Neural crest cell (in vitro differentiated cells): ENCODE data around the gene SPC24. TPM values are rescaled to one million over a fixed set of nuclear protein-coding genes. Genes with fewer than 3 reads are reported as not detected.
"Not testable (repeated sequence)": the region's sequence is repeated elsewhere in the genome, so short reads cannot be mapped to it uniquely, and the experiment has no call there.

Experiments used
- DNase-seq: peaks from one replicate; pipeline ENCODE4 v3.0.0; 2021; ENCODE audit warnings: low read depth, mixed read lengths, low spot score
- H3K27ac Mint-ChIP-seq: one replicate; pipeline ENCODE4 v1.8.0; 2021; ENCODE audit warnings: mild to moderate bottlenecking, mixed read lengths; ENCODE audit not compliant: unreplicated experiment
- H3K27me3 Mint-ChIP-seq: 2 replicates; pipeline ENCODE4 v1.8.0; 2021; ENCODE audit warnings: low read depth, mild to moderate bottlenecking, mixed read lengths
- H3K36me3 Mint-ChIP-seq: 2 replicates; pipeline ENCODE4 v1.8.0; 2021; ENCODE audit warnings: low read depth, mild to moderate bottlenecking, mixed read lengths
- H3K4me1 Mint-ChIP-seq: 2 replicates; pipeline ENCODE4 v1.8.0; 2021; ENCODE audit warnings: mixed read lengths
- H3K4me3 Mint-ChIP-seq: one replicate; pipeline ENCODE4 v1.8.0; 2021; ENCODE audit warnings: mild to moderate bottlenecking, mixed read lengths
- H3K9me3 Mint-ChIP-seq: 2 replicates; pipeline ENCODE4 v1.8.0; 2021; ENCODE audit warnings: mixed read lengths
- CTCF ChIP-seq: fragments of 200-600 bp; sonication (generic); conservative IDR thresholded peaks from 2 replicates; pipeline ENCODE4 v1.5.0; 2021; ENCODE audit warnings: antibody characterized with exemption, mild to moderate bottlenecking
- total RNA-seq: library from RNA; stranded (reverse); gene quantifications from 2 replicates; pipeline ENCODE4 v1.2.1, GENCODE V29; 2021

The SPC24 gene
- total RNA-seq, 1 donor from 2014 or later, result 67.0 TPM

- Mint-ChIP-seq H3K27me3 (no peaks in the 10 kb centered on the region), H3K27ac (no peak overlapping the region), H3K36me3 (peaks cover 7% of the 10 kb centered on the region), H3K4me3 (no peak overlapping the region), H3K9me3 (no peaks in the 10 kb centered on the region), H3K4me1 (no peaks in the 10 kb centered on the region)
- no peak for DNase-seq
- no peak for TF ChIP-seq CTCF
Observed at GRCh38 chr19:11165486-11166030, 10.0 kb upstream of the SPC24 start.

GRCh38 chr19:11164879-11165406, 9.4 kb upstream of the SPC24 start:
- Mint-ChIP-seq H3K4me1 (no peaks in the 10 kb centered on the region), H3K9me3 (no peaks in the 10 kb centered on the region), H3K4me3 (no peak overlapping the region), H3K36me3 (peaks cover 7% of the 10 kb centered on the region), H3K27ac (no peak overlapping the region), H3K27me3 (no peaks in the 10 kb centered on the region)
- no peak for DNase-seq
- no peak for TF ChIP-seq CTCF

GRCh38 chr19:11164296-11164695, 8.7 kb upstream of the SPC24 start:
- TF ChIP-seq CTCF, result no peak
- H3K4me3 Mint-ChIP-seq, result no peak overlapping the region
- H3K27ac Mint-ChIP-seq, result no peak overlapping the region
- no peaks in the 10 kb centered on the region for H3K9me3 Mint-ChIP-seq
- no peaks in the 10 kb centered on the region for H3K4me1 Mint-ChIP-seq
- no peak for DNase-seq
- peaks cover 7% of the 10 kb centered on the region for H3K36me3 Mint-ChIP-seq
- H3K27me3 Mint-ChIP-seq, result no peaks in the 10 kb centered on the region

GRCh38 chr19:11160440-11160768, 4.8 kb upstream of the SPC24 start:
- H3K36me3 Mint-ChIP-seq, H3K27me3 Mint-ChIP-seq, H3K4me1 Mint-ChIP-seq, H3K4me3 Mint-ChIP-seq, DNase-seq, H3K9me3 Mint-ChIP-seq, H3K27ac Mint-ChIP-seq: not testable (repeated sequence)

GRCh38 chr19:11159598-11160439, 4.2 kb upstream of the SPC24 start:
- Mint-ChIP-seq H3K9me3 (no peaks in the 10 kb centered on the region), H3K4me1 (peaks cover 12% of the 10 kb centered on the region), H3K27ac (no peak overlapping the region), H3K4me3 (no peak overlapping the region), H3K27me3 (no peaks in the 10 kb centered on the region), H3K36me3 (no peaks in the 10 kb centered on the region)
- DNase-seq, result no peak
- TF ChIP-seq CTCF, result no peak

- Mint-ChIP-seq H3K4me1 (peaks cover 25% of the 10 kb centered on the region), H3K9me3 (no peaks in the 10 kb centered on the region), H3K4me3 (peak overlapping the region; percentile 94), H3K27ac (peak overlapping the region; percentile 48), H3K27me3 (no peaks in the 10 kb centered on the region), H3K36me3 (peaks cover 3% of the 10 kb centered on the region)
- no peak for TF ChIP-seq CTCF
- DNase-seq, result no peak
Observed at GRCh38 chr19:11154683-11155047, 917 bp downstream of the SPC24 start.
